ENCODE results near the gene WAPL.

Gene WAPL

GRCh38 chr10:86388119-86388704, 133.4 kb downstream of the WAPL start:
- Histone ChIP-seq H4K20me1 (ENCODE audit: control insufficient read depth, insufficient read depth, low read depth, low read length) (no peaks in the 10 kb centered on the region), H3K9me3 (ENCODE audit: control insufficient read depth, insufficient read depth, low read length) (no peaks in the 10 kb centered on the region), H3K4me2 (ENCODE audit: low read length) (peak overlapping the region; percentile 28; the same call in 1 of the 2 replicates), H3K4me1 (ENCODE audit: control insufficient read depth, low read length) (peaks cover 75% of the 10 kb centered on the region), H3K36me3 (ENCODE audit: control insufficient read depth, low read length) (peaks cover 23% of the 10 kb centered on the region), H3K9me2 (replicated peaks; ENCODE audit: control insufficient read depth, low read length) (no peaks in the 10 kb centered on the region), H3K27me3 (ENCODE audit: control insufficient read depth, low read length) (no peaks in the 10 kb centered on the region), H3K4me3 (ENCODE audit: low read length) (no peak overlapping the region), H3K79me2 (ENCODE audit: control insufficient read depth, low read length) (peaks cover 20% of the 10 kb centered on the region), H3K27ac (ENCODE audit: low read depth, low read length) (no peak overlapping the region), H3F3A (ENCODE audit: control insufficient read depth, insufficient read depth) (peaks cover 13% of the 10 kb centered on the region)
- TF ChIP-seq CTCF (IDR thresholded peaks at IDR 0.05; ENCODE audit: low read depth, low read length, poor library complexity, severe bottlenecking): no peak

- no peaks in the 10 kb centered on the region for H3K9me2 ChIP-seq (replicated peaks; ENCODE audit: control insufficient read depth, low read length)
- peak overlapping the region; percentile 28 for H3K4me2 ChIP-seq (ENCODE audit: low read length)
- H3K27ac ChIP-seq (ENCODE audit: low read depth, low read length): no peak overlapping the region
- no peaks in the 10 kb centered on the region for H3K9me3 ChIP-seq (ENCODE audit: control insufficient read depth, insufficient read depth, low read length)
- H3K4me3 ChIP-seq (ENCODE audit: low read length): no peak overlapping the region
- no peaks in the 10 kb centered on the region for H4K20me1 ChIP-seq (ENCODE audit: control insufficient read depth, insufficient read depth, low read depth, low read length)
- H3K4me1 ChIP-seq (ENCODE audit: control insufficient read depth, low read length): peaks cover 66% of the 10 kb centered on the region
- peaks cover 15% of the 10 kb centered on the region for H3K79me2 ChIP-seq (ENCODE audit: control insufficient read depth, low read length)
- H3F3A ChIP-seq (ENCODE audit: control insufficient read depth, insufficient read depth): peaks cover 13% of the 10 kb centered on the region
- TF ChIP-seq EZH2phosphoT487 (IDR thresholded peaks at IDR 0.05; ENCODE audit: borderline replicate concordance, low read length) (no peak), CTCF (IDR thresholded peaks at IDR 0.05; ENCODE audit: low read depth, low read length, poor library complexity, severe bottlenecking) (peak; percentile 50)
- no peaks in the 10 kb centered on the region for H3K27me3 ChIP-seq (ENCODE audit: control insufficient read depth, low read length)
- H3K36me3 ChIP-seq (ENCODE audit: control insufficient read depth, low read length): peaks cover 19% of the 10 kb centered on the region
Measured at GRCh38 chr10:86387178-86387794, 134.3 kb downstream of the WAPL start.

- H3K27ac ChIP-seq (ENCODE audit: low read depth, low read length): no peak overlapping the region
- H3K4me1 ChIP-seq (ENCODE audit: control insufficient read depth, low read length): peaks cover 51% of the 10 kb centered on the region
Measured at GRCh38 chr10:86385806-86386205, 135.8 kb downstream of the WAPL start.

More at GRCh38 chr10:86385806-86386205, 135.8 kb downstream of the WAPL start:
- no peak overlapping the region for H3K4me2 ChIP-seq (ENCODE audit: low read length)
- TF ChIP-seq CTCF (IDR thresholded peaks at IDR 0.05; ENCODE audit: low read depth, low read length, poor library complexity, severe bottlenecking) (no peak), EZH2phosphoT487 (IDR thresholded peaks at IDR 0.05; ENCODE audit: borderline replicate concordance, low read length) (no peak)
- H3K9me2 ChIP-seq (replicated peaks; ENCODE audit: control insufficient read depth, low read length): no peaks in the 10 kb centered on the region
- H3K27me3 ChIP-seq (ENCODE audit: control insufficient read depth, low read length): no peaks in the 10 kb centered on the region
- peaks cover 3% of the 10 kb centered on the region for H3K79me2 ChIP-seq (ENCODE audit: control insufficient read depth, low read length)
- H3K4me3 ChIP-seq (ENCODE audit: low read length): no peak overlapping the region
- peaks cover 13% of the 10 kb centered on the region for H3F3A ChIP-seq (ENCODE audit: control insufficient read depth, insufficient read depth)
- H3K9me3 ChIP-seq (ENCODE audit: control insufficient read depth, insufficient read depth, low read length): no peaks in the 10 kb centered on the region
- no peaks in the 10 kb centered on the region for H4K20me1 ChIP-seq (ENCODE audit: control insufficient read depth, insufficient read depth, low read depth, low read length)
- 0 out of 2 replicates have a peak, but pooled peaks cover 4% of the 10 kb centered on the region for H3K36me3 ChIP-seq (ENCODE audit: control insufficient read depth, low read length)

Measured in DOHH2 (cell line).